ENCODE data around the gene BAIAP2L1.

DNA sequence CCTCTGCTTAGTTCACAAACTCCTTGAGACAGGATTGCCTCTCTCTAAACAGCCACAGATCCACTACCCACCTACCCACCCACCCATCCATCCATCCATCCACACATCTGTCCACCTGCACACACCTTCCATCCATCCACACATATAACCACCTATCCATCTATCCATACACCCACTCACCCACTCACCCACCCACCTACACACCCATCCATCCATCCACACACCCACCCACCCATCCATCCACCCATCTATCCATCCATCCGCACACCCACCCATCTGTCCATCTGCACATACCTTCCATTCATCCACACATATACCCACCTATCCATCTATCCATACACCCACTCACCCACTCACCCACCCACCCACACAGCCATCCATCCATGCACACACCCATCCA, 158.5 kb downstream of the BAIAP2L1 start:
- TF ChIP-seq EGR1 (IDR thresholded peaks at IDR 0.05) (no peak), TEAD4 (IDR thresholded peaks at IDR 0.05) (no peak), RAD21 (IDR thresholded peaks at IDR 0.05; ENCODE audit: low read depth) (no peak), TCF12 (IDR thresholded peaks at IDR 0.05; ENCODE audit: low read depth) (no peak), CREB1 (IDR thresholded peaks at IDR 0.05; ENCODE audit: low read depth) (no peak), FOXM1 (IDR thresholded peaks at IDR 0.05; ENCODE audit: borderline replicate concordance, low read depth) (no peak), TAF1 (IDR thresholded peaks at IDR 0.05; ENCODE audit: low read depth) (no peak), EP300 (IDR thresholded peaks at IDR 0.05; ENCODE audit: borderline replicate concordance) (no peak), CEBPB (IDR thresholded peaks at IDR 0.05) (no peak), YY1 (IDR thresholded peaks at IDR 0.05; ENCODE audit: low read depth) (no peak), ZBTB7A (IDR thresholded peaks at IDR 0.05; ENCODE audit: low read depth) (no peak)
- TF ChIP-seq, protein P1, sequence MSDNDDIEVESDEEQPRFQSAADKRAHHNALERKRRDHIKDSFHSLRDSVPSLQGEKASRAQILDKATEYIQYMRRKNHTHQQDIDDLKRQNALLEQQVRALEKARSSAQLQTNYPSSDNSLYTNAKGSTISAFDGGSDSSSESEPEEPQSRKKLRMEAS (IDR thresholded peaks at IDR 0.05) = no peak
- TF ChIP-seq, protein P2, sequence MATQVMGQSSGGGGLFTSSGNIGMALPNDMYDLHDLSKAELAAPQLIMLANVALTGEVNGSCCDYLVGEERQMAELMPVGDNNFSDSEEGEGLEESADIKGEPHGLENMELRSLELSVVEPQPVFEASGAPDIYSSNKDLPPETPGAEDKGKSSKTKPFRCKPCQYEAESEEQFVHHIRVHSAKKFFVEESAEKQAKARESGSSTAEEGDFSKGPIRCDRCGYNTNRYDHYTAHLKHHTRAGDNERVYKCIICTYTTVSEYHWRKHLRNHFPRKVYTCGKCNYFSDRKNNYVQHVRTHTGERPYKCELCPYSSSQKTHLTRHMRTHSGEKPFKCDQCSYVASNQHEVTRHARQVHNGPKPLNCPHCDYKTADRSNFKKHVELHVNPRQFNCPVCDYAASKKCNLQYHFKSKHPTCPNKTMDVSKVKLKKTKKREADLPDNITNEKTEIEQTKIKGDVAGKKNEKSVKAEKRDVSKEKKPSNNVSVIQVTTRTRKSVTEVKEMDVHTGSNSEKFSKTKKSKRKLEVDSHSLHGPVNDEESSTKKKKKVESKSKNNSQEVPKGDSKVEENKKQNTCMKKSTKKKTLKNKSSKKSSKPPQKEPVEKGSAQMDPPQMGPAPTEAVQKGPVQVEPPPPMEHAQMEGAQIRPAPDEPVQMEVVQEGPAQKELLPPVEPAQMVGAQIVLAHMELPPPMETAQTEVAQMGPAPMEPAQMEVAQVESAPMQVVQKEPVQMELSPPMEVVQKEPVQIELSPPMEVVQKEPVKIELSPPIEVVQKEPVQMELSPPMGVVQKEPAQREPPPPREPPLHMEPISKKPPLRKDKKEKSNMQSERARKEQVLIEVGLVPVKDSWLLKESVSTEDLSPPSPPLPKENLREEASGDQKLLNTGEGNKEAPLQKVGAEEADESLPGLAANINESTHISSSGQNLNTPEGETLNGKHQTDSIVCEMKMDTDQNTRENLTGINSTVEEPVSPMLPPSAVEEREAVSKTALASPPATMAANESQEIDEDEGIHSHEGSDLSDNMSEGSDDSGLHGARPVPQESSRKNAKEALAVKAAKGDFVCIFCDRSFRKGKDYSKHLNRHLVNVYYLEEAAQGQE (IDR thresholded peaks at IDR 0.05; ENCODE audit: low read depth) = no peak
